RKO (cell line): ENCODE measurements around the gene TCP11L2.
A peak's percentile ranks its signal among the peaks of the same experiment; 100 is the strongest.

ENCODE experiments used
- DNase-seq: peaks from one replicate; pipeline ENCODE4 v3.0.0-alpha.2; 2016; ENCODE audit warnings: low spot score

The TCP11L2 gene

DNA sequence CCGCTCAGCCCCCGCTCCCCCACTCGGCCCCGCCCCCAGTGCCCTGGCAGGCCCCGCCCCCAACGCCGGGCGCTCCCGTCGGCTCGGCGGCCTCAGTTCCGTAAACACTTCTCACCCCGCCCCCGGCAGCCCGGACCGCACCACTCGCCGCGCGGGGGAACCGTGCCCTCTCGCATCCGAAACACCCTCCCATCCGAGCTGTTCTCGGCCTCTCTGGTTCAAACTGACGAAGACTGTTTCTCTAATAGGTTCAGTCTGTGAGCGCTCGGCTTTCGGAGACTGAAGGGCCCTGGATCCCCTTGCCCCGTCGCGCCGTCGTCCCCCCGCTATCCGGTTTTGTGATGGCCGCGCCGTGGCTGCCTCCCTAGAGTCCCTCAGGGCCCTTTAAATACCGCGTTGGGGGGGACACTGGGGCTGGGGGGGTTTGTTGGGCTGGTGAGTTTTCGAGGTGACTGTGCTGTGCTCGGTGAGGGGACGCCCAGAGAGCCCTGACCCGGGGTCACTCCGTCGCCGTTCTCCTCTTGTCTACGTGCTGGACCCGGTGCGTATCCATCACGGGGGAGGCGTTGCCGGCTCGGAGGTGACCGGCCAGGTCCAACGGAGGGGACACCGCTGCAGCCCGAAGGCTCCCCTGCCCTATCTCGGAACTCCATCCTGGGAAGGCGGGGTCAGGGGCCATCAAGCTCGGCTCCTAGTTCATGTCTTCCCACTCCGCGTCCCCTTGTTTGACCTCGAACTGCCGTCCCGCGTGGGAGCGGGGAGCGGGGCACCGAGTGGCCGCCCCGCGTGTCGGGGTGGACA, at the start of gene TCP11L2:
Gene TCP11L2, plus strand, starts transcription at position 333 of the 801 bp plus-strand sequence. CDS start 8,343 bp downstream, outside the sequence.
- DNase-seq, result peak; percentile 81

DNA sequence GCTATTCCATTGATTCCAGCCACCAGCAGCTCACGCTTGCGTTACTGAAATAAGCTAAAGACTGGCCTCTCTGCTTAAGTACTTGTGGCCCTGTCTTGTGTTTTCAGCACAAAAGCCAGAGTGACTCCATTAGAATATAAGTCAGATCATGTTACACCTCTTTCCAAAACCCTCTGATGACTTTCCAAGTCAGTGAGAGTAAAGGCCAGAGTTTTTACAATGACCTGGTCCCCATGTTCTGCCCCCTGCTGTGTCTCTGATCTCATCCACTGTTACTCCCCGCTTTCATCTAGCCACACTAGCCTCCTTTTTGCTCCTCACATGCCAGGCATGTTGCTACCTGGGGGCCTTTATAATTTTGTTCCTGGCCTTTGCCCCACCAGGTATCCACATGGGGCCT, 47.8 kb upstream of the TCP11L2 start:
- no peak for DNase-seq

DNA sequence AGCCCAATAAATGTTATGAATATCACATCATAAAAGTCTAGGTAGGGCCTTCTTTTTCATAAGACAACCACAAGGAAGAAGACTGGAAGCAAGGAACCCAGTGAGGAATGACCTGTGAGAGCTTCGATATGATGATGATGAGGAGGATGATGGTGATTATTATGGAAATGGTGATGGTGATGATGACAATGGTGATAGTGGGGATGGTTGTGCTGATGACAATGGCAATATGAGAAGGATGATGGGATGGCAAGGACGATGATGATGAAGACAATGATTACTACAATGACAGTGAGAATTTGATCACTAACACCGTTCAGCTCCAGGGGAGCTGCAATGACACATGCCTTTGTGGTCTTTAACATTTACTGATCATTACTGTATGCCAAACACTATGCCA, 47.0 kb upstream of the TCP11L2 start:
- DNase-seq, result no peak

DNA sequence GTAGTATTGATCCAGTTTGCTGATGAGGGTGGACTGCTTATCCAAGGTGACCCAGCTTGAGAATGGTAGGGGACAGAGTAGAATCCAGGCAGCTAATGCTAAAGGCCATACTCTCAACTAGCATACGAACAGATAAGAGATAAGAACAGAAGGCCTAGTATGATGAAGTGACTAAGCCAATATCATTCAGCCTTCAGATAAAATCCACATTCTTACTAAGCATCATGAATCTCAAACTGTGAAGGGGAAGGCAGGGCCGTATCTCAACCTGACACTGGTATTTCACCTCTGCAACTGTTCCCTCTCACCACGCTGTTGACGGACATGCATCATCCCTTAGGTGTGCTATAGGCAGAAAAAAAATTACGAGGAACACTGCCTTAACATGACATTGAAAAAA, 46.6 kb upstream of the TCP11L2 start:
- no peak for DNase-seq

DNA sequence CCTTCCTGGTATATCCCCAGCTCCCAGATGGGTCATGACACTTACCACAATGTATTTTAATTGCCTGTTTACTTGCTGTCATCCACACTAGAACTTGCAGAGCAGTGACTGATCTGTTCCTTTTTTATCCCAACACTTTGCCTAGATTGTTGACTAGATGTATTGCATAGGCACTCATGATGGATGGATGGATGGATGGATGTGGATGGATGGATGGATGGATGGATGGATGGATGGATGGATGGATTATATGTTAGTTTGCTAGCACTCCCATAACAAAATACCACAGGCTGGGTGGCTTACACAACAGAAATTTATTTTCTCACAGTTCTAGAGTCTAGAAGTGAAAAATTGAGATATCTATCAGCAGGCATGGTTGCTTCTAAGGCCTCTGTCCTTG, 46.0 kb upstream of the TCP11L2 start:
- DNase-seq, result no peak

DNA sequence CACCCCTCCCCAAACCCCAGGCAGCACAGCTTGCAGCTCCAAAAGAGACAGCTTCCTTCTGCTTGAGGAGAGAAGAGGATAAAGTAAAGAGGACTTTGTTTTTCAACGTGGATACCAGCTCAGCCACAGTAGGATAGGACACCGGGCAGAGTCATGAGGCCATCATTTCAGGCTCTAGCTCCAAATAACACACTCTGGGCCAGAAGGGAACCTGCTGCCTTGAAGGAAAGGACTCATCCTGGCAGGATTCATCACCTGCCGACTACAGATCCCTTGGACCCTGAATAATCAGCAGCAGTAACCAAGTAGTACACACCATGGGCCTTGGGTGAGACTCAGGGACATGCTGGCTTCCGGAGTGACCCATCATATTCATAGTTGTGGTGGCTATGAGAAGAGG, 44.3 kb upstream of the TCP11L2 start:
- no peak for DNase-seq

DNA sequence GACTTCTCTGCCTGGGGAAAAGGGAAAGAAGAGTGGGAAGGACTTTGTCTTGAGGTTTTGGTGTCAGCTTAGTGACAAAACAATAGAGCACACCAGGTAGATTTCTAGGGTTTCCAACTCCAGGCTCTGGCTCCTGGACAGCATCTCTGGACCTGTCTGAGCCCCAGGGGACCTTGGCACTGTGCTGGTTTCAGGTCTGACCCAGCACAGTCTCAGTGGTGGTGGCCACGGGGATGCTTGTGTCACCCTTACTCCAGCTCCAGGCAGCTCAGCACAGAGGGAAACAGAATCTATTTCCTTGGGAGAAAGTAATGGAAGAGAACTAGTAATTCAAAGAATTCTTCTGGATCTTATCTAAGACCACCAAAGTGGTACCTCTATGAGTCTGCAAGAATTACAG, 43.6 kb upstream of the TCP11L2 start:
- DNase-seq, result no peak

DNA sequence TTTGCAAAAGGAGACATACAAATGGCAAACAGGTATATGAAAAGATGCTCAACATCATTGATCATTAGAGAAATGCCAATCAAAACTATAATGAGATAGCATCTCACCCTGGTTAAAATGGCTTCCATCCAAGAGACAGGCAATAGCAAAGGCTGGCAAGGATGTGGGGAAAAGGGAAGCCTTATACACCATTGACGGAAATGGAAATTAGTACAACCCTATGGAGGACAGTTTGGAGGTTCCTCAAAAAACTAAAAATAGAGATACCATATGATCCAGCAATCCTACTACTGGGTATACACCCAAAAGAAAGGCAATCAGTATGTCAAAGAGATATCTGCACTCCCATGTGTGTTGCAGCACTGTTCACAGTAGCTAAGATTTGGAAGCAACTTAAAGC, 37.4 kb upstream of the TCP11L2 start:
- no peak for DNase-seq

DNA sequence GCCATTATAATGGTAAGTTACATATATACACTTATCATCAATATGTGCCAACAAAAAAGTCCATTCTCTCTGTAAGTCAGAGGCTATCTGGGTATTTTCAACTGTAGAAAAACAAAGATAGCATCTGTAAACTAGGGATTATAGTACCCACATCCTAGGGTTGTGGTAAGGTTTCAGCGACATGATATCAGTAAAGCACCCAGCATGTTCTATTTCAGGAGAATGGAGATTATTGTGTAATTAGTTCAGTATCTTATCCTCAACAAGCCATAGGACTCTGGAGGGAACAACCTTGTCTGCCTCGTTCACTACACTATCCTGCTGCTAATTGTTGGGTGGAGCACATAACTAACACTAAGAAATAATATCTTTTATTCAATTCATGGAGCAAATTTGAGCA, 35.0 kb upstream of the TCP11L2 start:
- DNase-seq, result no peak

DNA sequence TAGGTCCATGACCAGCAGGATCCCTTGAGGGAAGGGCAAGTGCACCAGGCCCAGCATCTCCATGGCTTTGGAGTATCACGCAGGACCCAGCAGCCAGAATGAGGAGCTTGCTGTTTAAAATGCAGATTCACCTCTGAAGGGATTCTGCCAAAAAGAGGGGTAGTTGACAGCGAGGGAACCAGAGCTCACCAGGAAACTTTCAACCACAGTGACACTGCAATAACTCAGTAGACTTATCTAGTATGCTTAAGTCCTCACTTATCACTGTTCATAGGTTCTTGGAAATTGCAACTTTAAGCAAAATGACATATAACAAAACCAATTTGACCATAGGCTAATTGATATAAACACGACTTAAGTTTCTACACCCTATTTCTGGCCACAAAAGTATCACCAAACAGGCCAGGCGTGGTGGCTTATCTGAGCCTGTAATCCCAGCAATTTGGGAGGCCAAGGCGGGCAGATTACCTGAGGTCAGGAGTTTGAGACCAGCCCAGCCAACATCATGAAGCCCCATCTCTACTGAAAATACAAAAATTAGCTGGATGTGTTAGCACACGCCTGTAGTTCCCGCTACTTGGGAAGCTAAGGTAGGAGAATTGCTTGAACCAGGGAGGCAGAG, 33.3 kb upstream of the TCP11L2 start:
- no peak for DNase-seq

DNA sequence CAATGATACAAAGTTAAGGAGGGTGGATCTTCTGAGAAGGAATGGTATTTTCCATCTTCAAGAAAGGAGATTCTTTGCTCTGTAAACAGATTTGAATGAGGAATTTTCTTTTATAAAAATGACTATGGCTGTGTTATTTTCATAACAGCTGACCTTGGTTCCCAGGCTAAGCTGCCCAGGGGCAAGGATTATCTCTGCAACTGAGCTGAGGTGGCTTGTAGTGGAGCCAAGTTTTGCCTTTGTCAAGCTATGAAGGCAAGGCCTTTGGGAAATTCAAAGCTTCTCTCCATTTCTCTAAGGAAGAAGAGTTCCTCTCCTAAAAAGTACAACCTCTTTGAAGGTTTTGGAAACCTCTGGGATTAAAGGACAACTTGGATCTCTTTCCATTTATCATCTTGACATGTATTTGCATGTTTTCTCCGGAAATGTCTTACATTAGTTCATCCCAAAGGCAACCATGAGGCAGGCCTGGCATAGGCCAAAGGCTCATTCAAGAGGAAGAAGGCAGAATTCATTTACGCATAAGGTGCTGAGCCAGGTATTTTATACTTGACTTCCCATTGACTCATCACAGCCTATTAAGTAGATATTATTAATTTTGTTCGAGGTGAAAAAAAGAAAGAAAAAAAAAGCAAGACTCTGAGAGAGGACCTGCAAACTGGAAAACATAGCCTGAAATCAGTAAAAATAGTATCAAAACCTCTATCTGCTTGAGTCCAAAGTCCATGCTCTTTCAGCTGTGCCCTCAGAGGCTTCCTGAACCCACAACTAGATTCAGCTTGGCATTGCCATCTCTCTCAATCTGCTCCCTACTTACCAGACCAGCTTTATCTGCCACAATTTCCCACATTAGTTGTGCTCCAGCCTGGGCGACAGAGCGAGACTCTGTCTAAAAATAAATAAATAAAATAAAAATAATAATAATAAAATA, 30.7 kb upstream of the TCP11L2 start:
- no peak for DNase-seq

DNA sequence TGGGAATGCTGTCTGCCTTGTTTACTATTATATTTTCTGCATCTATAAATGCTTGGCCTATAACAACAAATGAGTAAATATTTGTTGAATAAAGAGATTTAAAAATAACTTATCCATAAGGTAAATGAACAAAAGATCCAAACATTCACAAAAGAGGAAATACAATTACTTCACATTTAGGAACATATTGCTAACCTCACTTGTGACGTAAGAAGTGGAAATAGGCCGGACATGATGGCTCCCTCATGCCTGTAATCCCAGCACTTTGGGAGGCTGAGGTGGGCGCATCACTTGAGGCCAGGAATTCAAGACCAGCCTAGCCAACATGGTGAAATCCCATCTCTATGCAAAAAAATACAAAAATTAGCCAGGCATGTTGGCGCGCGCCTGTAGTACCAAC, 29.0 kb upstream of the TCP11L2 start:
- no peak for DNase-seq

DNA sequence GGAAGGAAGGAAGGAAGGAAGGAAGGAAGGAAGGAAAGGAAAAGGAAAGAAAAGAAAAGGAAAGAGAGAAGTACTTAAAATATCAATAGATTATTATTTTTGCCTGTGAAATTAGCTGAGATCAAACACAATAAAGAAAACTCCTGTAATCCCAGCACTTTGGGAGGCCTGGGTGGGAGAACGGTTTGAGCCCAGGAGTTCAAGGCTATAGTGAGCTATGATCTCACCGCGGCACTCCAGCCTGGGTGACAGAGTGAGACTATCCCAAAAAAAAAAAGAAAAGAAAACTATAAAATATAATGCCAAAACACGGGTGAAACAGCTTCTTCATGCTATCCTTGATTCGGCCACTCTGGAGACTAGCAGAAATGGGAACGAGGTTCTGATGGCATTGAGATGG, 28.5 kb upstream of the TCP11L2 start:
- DNase-seq, result no peak

DNA sequence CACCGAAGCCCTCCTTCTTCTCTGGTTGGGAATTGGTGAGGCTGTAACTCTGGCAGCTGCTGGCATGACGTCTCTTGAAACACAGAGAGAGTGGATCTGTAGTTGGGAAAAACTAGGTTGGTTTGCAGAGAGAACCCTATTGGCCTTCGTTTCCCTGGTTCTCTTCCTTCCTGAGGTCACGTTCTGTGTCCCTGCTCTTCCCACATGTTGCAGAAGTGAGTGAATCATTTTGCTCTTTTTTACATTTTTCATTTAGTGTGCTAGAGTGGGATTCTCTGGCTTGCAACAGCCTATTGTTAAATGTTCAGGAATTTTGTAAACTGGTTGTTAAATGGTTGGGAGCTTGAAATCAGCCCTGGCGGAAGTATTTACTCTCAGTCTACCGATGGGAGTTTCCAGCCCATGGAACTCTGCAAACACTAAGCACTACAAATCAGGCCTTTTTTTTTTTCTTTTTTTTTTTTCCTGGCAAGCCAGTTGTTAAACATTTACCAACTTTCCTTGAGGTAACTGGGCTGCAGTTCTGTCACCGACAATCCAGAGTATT, 27.9 kb upstream of the TCP11L2 start:
- DNase-seq, result no peak

DNA sequence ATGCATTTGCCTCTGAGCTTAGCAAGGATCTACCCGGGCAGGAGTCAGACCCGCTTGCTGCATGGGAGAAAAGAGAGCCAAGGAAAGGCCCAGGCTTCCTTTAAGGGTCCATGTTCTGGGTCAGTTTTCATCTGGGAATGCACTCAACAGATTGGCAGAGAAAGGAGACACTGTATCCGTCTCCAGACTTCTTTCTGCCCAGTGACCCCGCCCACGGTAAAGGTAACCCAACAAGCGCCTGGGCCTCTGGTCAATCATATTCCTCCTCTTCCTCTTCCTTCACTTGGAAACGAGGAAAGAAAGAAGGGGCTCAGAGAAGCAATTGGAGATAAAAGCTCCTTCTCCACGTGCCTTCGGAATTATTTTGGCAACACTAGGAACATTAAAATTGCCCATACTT, 27.1 kb upstream of the TCP11L2 start:
- DNase-seq, result no peak

DNA sequence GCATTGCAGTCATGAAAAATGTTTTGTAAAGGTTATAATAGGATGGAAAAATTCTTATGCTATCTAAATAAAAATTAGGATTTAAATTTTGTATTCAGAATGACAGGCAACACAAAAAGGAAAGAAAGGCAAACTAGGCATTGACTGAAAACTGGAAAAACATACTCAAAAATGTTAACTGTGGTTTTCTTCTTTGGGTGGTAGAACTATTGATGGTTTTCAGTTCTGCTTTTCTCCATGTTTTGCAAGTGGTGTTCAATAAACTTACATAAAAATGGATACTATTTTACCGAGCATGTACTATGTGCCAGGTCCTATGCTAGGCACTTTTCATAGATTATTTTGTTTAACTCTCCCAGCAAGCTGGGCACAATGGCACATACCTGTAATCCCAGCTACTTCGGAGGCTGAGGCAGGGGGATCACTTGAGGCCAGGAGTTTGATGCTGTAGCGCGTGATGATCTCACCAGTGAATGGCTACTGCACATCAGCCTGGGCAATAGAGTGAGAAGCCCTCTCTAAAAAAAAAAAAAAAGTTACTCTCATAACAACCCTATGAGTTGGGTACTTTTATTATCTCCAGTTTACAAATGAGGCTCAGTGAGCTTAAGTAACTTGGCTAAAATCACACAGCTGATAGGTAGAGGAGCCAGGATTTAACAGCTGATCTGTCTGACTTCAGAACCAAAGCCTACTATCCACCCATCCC, 26.3 kb upstream of the TCP11L2 start:
- DNase-seq, result no peak

DNA sequence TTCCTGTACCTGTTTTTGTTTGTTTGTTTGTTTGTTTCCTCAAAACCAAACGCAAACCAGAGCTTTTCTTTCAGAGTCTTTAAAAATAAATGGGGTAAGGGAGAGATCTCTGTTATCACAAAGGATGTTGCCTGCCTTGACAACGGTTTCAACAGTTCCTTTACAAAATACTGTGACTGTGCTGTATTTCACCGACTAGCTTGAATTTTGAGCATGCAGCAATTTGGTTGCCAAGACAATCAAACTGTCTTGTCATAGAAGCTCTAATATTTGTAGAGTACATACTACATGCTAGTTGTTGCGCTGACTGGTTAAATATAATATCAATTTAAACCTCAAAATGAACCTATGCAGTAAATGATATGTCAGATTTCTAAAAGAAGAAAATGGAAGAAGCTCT, 22.4 kb upstream of the TCP11L2 start:
- DNase-seq, result no peak

DNA sequence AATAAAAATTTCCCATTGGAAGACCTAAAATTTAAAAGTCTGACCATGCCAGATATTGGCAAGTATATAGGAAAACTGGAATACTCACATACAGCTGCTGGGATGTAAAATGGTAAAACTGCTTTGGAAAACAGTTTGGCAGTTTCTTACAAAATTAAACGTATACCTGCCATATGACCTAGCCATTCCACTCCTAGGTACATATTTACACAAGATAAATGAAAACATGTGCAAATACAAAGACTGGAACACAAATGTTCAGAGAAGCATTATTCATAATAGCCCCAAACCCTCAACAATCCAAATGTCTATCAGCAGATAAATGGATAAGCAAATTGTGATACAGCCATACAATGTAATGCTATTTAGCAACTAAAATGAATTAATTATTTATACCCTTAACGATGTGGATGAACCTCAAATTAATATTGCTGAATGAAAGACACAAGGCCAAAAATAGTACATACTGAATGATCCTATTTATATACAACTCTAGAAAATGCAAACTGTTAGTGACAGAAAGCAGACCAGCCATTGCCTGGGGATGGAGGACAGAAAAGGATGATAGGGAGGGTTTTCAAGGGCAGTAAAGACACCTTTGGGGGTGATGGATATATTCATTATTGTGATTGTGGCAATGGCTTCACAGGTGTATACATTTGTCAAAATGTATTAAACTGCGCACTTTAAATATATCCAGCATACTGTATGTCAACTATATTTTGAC, 21.3 kb upstream of the TCP11L2 start:
- no peak for DNase-seq

DNA sequence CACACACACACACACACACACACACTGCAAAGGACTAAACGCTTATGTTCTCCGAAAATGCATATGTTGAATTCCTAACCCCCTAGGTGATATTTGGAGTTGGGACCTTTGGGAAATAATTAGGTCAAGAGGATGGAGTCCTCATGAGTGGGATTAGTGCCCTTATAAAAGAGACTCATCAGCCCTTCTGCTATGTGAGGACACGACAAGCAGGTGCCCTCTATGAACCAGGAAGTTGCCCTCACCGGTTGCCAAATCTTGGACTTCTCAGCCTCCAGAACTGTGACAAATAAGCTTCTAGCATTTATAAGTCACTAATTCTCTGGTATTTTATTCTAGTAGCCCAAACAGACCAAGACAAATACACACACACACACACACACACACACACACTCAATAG, 20.7 kb upstream of the TCP11L2 start:
- no peak for DNase-seq

DNA sequence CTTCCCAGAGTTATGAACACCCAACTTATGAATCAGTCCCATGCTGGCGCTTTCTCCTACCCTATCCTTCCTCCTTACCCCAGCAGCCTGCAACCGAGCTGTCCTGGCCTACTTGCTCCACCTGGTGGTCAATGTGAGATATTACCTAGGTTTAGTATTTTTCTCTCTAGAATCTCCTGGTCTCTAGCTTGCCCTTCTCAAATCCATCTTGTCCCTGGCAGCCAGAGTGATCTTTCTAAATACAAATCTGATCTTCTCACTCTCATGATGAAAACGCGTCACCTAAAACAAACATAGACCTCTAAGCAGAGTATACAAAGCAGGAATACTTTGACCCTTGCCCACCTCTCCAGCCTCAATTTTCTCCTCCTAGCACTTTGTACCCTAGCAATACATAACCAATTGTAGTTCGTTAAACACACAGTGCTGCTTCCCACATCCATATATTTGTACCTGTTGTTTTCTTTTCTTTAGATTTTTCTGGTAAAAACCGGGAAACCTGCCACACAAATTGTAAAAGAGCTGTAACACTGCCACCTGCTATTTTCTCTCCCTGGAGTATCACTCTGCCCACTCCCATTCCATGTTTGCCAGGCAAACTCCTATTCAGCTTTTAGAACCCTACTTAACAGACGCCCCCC, 20.0 kb upstream of the TCP11L2 start:
- DNase-seq, result peak; percentile 81
